ENCODE measurements around the gene MLXIPL.
"Not testable (repeated sequence)": the region's sequence is repeated elsewhere in the genome, so short reads cannot be mapped to it uniquely, and the experiment has no call there.

The MLXIPL gene

DNA sequence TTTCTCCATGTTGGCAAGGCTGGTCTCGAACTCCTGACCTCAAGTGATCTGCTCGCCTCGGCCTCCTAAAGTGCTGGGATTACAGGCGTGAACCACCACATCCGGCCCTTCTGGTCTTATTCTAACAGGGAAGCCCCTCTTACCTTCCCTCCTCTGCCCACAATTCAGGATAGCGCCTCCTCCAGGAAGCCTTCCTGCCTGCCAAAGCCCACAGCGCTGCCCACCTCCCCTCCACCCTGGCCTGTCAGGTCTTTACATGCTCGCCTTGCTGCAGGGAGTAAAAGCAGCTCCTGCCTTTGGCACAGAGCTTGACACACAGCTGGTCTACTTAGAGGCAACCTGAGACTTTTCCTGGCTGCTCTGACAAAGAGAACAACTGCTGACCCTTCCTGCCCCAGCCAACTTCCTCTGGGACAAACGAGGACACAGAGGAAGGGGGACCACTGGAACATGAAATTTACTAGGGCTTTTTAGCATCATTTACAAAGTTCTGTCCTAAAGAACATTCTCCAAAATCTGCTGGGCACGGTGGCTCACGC is 13.2 kb downstream of the MLXIPL start:
- no peak for DNase-seq

DNA sequence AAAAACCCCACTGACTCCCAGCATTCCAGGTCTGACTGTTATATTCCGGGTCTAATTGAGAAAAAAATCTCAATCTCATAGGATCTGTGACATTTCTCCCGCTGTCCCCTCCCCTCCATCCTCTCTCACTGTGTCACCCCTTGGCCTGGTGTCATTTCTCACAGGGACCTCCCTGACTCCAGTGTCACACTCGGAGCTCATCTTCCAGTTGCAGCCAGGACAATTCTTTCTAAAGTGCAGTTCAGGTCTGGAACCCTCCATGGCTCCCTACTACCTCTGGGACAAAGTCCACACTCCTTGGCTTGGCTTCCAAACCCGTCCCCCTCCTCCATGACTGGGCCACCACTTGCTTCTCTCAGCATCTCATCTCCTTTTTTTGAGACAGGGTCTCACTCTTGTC is 14.2 kb downstream of the MLXIPL start:
- no peak for DNase-seq

DNA sequence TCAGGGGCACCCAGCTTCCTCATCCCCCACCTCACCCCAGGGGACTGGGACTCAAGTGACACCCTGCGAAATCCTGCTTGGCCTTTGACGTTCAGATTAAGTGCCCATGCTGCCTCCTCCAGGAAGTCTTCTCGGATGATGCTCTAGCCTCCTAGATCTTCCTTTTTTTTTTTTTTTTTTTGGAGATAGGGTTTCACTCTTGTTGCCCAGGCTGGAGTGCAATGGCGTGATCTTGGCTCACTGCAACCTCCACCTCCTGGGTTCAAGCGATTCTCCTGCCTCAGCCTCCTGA is 16.7 kb downstream of the MLXIPL start:
- not testable (repeated sequence) for DNase-seq

DNA sequence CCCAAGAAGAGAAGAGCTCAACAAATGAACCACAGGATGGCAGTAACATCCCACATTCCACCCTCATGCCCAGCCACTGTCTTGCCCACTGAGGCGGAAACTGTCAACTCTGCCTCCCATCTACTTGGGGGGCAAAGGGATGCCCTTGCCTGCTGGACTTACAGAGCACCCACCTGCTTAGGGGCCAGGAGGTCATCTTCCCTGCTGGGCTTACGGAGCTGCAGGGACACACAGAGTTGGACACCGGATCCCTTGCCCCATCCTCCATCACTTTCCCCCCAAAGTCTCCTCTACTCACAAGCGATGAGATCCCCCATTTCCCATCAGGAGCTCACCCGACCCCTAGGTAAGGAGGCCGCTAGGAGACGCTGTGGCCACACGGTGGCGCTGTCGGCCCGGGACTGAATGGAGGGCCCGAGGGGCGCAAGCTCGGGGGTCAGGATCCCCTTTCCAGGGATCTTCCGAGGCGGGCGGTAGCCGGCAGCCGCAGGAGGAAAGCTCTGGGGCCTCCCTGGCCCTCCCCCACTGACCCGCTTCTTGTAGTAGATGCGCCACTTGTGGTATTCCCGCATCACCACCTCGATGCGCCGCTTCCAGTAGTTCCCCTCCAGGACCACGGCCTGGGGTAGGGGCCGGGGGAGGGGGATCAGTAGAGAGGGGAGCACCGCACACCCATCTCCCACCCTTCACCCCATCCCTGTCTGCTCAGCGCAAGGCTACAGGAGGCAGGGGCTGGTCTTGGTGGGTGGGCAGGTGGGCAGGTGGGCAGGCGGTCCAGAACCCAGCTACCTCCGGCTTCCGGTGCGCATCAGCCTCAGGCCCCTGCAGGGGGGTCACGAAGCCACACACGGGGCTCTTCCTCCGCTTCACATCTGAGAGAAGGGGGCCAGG is 17.3 kb downstream of the MLXIPL start:
- peak in 1 of 2 experiments; percentile 30 for DNase-seq

DNA sequence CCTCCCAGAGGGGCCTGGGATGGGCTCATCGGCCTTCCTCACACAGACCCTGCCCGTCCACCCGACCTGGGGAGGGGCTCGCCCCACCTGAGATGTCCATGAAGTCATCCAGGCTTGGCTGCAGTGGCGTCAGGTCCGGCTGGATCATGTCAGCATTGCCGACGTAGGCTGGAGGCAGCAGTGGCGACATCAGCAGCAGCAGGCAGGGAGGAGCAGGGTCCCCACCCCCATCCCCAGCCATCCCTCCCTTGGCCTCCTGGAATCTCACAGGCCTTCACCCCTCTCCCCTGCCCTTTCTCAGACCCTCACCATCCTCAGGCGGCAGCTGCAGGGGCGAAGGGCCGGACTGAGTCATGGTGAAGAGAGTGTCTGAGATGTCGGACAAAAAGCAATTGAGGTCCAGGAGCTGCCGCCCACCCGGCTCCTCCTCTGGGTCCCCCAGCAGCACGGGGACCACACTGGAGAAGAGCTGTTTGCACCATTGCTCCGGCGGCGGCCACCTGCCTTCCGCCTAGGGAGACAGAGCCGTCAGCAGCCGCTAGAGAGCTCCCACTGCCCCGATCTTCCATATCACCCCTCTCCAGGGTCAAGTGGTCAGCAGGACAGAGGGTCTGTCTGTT is 18.6 kb downstream of the MLXIPL start:
- no peak for DNase-seq

DNA sequence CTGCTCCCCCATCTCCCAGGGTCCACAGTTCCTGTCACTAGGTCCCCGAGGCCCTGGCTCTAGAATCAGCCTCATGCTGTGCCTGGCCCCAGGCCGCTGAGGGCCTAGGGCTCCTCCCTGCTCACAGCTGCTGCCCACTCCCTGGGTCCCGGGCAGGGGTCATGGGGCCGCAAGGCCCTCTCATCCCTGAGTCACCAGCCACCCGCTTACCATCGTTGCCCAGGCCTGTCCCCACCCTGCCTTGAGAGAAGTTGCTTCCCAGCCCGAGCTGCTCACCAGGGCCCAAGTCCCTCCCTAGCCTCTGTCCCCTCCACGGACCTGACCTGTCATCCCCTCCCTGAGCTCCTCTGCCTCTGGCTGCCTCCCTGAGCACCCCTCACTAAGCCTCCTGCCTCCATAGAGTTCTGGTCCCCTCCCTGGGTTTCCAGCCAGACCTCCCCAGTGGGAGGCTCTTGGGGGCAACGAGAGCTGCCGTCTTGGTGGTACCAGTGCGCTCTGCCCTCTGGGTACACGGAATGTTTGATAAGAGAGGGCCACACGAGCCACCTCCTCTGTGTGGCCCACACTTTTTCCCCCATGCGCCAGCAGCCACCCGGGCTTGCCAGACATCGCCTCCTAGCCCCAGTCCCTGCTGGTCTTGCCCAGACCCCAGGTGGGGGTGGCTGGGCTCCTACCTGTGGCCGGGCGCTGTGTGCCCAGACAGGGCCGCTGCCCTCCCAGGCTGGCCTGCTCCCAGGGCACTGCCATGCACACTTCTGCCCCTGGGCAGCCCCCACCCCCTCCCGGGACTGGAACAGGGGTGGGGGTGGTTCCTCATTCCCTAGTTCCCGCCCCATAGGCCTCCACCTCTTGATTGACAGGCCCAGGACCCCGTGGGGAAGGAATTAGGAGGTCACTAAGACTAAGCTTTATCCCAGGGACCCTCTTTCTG is 21.3 kb downstream of the MLXIPL start:
- no peak for DNase-seq

DNA sequence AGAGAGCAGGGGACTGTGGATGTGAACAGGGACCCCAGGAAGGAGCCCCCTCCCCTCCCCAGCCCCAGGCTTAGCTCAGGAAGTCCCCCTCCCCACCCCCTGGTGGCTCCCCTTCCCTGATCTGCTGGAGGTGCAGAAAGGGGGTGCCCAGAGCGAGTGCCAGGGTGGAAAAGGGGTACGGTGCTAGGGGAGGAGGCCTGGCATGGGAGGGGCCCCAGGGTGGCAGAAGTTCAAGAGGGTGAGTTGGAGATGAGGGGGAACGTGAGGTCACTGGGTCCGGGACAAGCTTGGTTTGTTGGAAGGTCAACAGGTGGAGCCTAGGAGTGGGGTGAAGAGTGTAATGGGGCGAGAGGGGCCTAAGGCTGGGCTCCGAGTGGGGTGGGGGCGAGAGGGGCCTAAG is 24.4 kb downstream of the MLXIPL start:
- no peak for DNase-seq

DNA sequence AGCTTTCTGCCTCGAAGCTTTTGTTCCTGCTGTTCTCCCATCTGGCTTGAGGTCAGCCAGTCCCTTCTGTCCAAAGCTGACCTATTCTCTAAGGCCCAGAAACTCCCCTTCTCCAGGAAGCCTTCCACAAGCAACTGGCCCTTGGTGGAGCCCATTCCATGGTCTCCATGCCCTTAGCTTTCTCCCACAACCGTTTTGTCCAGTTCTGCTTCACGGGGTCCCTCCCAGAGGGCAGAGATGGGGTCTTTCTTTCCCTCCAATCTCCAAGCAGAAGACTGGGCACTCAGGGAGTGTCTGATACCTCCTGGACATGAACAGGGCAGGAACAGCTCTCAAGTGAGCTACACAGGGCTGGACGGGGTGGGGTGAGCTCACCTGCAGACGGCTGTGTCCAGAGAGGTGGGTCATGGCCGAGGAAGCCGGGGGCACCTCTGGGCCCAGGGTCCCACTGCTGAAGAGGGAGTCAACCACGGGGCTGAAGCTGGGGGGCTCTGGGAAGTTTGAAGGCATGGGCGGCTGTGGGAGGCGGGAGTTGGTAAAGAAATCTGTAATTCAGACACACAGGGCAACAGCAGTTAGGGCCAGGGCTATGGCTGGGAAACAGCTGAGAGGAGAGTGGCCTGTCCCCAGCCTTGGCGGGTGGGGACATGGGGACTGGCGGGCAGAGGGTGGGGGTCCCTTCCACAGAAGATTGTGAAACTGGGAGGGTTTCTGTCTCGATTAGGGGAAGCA is 25.0 kb downstream of the MLXIPL start:
- DNase-seq = no peak

DNA sequence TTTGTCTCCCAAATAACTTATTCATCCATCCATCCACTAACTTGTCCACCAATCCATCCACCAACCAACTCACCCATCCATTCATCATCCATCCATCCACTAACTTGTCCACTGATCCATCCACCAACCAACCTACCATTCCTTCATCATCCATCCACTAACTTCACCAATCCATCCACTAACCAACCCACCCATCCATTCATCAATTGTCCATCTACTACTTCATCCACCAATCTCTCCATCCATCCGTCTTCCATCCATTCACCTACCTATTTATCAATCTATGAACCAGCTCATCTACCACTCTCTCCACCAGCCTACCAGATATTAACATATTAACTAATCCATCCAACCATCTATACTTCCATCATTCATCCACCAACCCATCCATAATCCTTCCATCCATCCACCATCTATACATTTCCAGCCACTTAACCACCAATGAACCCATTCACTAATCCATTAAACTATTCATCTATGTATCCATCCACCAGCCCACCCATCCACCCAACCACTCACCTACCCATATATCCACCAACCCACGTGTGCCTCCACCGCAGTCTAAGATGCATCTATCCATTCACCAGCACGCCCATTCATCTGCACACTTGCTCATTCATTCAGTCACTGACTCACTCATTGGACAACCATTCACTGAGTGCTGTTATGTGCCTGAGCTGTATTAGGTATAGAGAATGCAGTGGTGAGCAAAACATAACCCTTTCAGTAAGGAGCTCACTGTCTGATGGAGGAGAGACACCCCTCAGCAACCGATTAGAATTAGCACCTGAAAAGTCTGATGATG is 26.1 kb downstream of the MLXIPL start:
- no peak for DNase-seq

DNA sequence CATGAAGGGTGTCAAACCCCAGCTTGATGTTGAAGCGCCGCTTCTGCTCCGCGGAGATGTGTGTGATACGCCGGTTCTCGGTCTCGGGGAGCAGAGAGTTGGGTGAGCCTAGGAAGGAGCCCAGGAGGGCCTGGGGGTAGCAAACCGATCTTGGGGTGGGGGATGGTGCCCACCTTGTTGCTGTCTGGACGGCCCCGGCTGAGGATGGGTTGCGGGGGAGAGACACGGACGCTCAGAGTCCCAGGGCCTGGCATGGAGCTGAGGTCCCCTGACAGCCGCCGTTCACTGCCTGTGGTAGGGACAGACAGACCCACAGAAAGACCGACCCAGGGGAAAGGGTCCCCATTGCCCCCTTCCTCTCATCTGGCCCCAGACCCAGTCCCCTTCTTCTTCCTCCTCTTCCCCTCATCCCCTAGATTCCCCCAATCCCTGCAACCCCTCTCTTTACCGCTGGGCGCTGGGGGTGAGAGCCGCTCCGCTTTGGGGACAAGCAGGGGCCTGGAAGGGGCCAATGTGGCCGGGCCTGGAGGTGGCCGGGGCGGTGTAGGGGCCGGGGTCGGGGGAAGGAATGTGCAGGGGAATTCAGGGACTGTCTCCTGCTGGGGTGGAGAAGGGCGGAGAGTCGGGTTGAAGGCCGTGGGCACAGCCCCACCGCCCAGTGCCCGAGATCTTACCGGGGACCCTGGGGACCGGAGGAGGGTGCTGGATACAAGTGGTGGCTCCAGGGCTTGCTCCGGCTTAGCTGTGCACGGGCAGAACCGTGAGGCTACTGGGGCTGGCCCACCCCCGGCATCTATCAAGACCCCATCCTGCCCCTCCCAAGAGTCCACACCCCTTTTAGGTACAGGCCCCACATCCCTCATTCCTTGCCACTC is 27.9 kb downstream of the MLXIPL start:
- DNase-seq = no peak

DNA sequence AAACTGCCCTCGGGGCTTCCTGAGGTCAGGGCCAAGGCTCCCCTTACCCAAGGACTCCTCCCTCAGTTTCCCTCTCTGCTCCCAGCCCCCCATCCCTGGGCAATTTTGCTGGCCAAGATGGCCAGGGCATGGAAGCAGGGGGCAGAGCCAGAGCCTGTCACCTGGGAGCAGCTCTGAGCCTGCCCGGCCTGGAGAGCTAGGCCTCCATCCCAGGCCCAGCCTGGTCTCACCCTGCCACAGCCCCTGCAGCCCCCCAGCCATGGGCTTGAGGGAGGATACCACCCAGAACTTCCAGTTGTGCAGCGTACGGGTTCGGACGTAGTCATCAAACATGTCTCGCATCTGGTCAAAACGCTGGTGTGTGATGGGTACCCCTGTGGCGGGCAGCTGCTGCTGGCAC is 29.0 kb downstream of the MLXIPL start:
- no peak for DNase-seq

DNA sequence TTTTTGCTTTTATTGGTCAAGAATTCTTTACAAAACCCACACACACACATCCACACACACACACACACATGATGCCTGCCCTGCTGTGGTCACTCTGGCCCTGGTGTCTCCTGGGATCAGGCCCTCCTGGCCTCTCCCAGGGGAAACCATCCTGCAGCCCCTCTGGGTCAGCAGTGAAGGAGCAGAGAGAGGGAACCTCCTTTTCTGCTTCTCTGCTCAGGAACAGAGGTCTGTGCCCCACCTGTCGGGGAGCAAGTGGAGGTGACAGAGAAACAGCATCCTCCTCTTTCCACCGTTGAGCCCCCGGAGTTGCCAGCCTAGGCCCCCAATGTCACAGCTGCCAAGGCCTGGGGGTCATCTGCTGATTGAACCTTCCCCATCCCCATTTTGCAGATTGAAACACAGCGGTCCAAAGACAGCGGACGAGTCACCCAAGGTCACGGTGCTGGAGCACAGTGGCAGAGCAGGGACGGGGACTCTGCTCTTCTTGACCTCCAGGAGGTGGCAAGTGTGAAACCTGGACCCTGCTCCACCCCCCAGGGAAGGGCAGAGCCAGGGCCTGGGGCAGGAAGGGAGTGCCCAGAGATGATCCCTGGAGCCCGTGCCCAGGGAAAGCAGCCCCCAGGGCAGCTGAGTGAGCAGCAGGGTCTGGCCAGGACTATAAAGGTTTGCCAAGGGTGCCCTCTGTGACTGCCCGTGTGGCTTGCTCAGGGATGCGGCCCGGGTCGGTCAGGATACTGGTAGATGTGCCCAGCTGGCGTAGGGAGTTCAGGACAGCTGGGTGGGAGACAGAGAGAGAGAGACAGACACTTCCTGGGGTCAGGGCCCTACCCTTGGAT is 30.9 kb downstream of the MLXIPL start:
- no peak for DNase-seq

DNA sequence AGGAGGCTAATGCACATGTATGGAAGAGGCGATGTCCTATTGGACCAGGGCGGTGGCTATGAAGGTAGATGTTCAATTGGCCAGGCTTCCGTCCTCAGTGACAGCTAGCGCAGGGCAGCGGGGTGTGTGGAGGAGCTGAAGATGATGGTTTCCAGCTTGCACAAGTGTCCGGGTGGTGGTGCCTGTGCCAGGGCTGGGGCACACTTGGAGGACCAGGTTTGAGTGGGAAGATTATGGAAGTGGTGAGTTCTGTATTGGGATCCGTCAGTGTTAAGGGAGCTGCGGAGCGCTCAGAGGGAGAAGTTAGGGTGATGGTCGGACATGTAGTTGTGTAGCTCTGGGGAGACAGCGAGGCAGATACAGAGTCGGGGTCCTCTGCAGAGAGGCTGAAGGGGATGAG is 37.4 kb downstream of the MLXIPL start:
- no peak for DNase-seq

DNA sequence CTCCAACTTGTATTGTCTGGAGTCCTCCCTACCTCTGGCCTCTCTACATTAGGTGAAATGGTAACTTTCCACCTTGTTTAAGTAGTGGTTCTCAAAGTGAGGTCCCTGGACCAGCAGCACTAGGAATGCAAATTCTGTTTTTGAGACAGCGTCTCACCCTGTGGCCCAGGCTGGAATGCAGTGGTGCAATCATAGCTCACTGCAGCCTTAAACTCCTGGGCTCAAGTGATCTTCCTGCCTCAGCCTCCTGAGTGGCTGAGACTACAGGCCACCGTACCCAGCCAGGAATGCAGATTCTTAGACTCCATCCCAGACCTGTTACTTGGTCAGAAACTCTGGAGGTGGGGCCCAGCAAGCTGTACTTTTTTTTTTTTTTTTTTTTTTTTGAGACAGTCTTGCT is 39.1 kb downstream of the MLXIPL start:
- DNase-seq = no peak

DNA sequence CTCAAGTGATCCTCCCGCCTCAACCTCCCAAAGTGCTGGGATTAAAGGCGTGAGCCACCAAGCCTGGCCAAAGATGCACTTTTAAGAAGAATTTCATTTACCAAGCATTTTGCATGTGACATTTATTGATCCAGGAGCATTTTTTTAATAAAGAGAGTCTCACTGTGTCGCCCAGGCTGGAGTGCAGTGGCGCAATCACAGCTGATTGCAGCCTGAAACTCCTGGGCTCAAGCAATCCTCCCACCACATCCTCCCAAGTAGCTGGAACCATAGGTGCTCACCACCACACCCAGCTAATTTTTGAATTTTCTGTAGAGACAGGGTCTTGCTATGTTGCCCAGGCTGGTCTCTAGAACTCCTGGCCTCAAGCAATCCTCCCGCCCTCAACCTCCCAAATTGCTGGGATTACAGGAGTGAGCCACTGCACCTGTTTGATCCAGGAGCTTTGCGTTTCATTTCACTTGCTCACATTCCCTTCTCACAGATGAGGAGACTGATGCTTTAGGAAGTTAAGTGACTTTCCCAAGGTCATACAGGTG is 41.6 kb downstream of the MLXIPL start:
- DNase-seq = no peak

DNA sequence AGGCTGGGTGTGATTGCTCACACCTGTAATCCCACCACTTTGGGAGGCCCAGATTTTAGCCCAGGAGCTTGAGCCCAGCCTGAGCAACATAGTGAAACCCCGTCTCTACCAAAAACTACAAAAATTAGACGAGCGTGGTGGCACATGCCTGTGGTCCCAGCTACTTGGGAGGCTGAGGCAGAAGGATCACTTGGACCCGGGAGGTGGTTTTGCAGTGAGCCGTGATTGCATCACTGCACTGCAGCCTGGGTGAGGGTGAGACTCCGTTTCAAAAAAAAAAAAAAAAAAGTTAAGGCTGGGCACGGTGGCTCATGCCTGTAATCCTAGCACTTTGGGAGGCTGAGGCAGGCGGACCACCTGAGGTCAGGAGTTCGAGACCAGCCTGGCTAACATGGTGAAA is 43.3 kb downstream of the MLXIPL start:
- DNase-seq = not testable (repeated sequence)

DNA sequence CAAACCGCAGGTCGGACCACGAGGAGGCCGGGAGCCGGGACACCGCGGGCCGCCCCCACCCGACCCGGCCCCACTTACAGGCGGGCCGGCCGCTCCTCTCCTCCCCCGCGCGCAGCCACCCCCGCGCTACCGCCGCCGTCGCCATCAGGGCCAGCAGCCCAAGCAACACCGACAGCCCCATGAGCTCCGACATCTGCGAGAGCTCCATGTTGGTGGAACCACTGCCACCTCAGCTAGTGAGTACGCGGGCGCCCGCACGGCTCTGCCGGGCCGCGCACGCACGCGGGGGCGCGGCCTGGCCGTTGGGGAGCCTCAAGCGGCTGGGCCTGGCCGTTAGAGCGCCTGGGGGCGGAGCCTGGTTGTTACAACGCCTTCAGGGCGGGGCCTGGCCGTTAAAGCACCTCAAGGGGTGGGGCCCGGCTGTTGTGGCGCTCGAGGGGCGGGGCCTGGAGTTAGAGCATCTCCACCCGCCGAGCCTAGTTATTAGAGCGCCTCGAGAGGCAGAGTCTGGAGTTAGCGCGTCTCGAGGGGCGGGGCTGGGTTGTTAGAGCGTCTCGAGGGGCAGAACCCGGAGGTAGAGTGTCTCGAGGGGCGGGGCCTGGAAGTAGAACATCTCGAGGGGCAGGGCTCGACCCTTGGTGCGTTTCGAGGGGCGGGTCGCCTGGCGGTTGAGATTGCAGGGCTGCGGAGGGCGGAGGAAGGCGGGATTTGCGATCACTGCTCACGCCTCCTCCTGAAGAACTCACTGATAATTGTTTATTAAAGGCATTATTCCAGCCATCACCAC is 45.8 kb downstream of the MLXIPL start, which contains the start of gene TBL2:
TSS of gene TBL2 (minus strand) at position 238 of the 787 bp plus-strand sequence. CDS start at position 208, 30 bp downstream.
- peak; percentile 98 to 99 for DNase-seq

DNA sequence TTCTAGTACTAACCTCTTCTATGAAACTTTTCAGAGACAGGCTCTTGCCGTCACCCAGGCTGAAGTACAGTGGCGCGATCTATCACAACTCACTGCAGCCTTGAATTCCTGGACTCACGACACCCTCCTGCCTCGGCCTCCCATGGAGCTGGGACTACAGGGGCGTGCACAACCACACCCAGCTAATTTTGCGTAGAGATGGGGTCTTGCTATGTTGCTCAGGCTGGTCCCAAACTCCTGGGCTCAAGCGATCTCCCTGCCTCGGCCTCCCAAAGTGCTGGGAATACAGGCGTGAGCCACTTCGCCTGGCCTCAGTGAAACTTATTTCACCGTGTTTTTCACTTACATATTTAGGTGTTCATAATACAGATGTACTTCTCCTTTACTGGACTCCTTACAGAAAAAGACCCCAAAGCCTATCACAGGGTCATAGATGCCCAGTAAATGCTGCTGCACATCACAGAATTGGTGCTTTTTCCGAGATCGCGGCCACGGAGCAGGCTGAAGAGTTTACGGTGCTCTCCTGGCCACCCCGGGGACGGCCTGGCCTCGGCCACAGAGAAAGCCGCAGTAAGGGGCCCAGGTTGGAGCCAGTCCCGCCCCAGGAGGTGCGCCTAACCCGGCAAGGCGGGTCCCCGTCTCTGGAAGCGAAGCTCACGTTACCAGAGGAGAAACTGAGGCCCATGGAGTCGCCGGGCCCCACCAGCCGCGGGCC is 46.5 kb downstream of the MLXIPL start:
- no peak for DNase-seq
